HEK293 (cell line): ENCODE measurements around the gene BBIP1.
A peak's percentile ranks its signal among the peaks of the same experiment; 100 is the strongest.

Source experiments
- HOXD13 ChIP-seq: sonication (generic); formaldehyde crosslinking; IDR thresholded peaks from 2 replicates; pipeline ENCODE4 v1.8.0; 2022; ENCODE audit warnings: missing genetic modification reagents, borderline replicate concordance
- REPIN1 ChIP-seq: fragments of 450-650 bp; formaldehyde crosslinking; IDR thresholded peaks from 2 replicates; pipeline ENCODE4 v1.5.1; 2017; ENCODE audit warnings: missing biosample characterization, missing genetic modification characterization, low read depth
- SP2 ChIP-seq: fragments of 450-650 bp; formaldehyde crosslinking; IDR thresholded peaks from 2 replicates; pipeline ENCODE4 v1.5.1; 2016; ENCODE audit warnings: missing biosample characterization, missing genetic modification characterization
- ZNF133 ChIP-seq: fragments of 450-650 bp; formaldehyde crosslinking; IDR thresholded peaks from 2 replicates; pipeline ENCODE4 v1.5.1; 2016; ENCODE audit warnings: missing biosample characterization, missing genetic modification characterization
- ZNF16 ChIP-seq: fragments of 450-650 bp; formaldehyde crosslinking; IDR thresholded peaks from 2 replicates; pipeline ENCODE4 v1.5.1; 2016; ENCODE audit warnings: low read depth, missing biosample characterization, missing genetic modification characterization
- ZNF202 ChIP-seq: fragments of 450-650 bp; formaldehyde crosslinking; IDR thresholded peaks from 2 replicates; pipeline ENCODE4 v1.5.1; 2016; ENCODE audit warnings: missing biosample characterization, missing genetic modification characterization, borderline replicate concordance
- ZNF211 ChIP-seq: fragments of 450-650 bp; formaldehyde crosslinking; IDR thresholded peaks from 2 replicates; pipeline ENCODE4 v1.5.1; 2016; ENCODE audit warnings: low read depth, missing biosample characterization, missing genetic modification characterization
- ZNF354C ChIP-seq: fragments of 450-650 bp; formaldehyde crosslinking; IDR thresholded peaks from 2 replicates; pipeline ENCODE4 v1.5.1; 2016; ENCODE audit warnings: missing biosample characterization, missing genetic modification characterization, low read depth, borderline replicate concordance
- ZNF423 ChIP-seq: fragments of 450-650 bp; formaldehyde crosslinking; IDR thresholded peaks from 2 replicates; pipeline ENCODE4 v1.5.1; 2016; ENCODE audit warnings: missing biosample characterization, missing genetic modification characterization
- ZNF473 ChIP-seq: fragments of 450-650 bp; formaldehyde crosslinking; IDR thresholded peaks from 2 replicates; pipeline ENCODE4 v1.5.1; 2017; ENCODE audit warnings: missing biosample characterization, missing genetic modification characterization
- ZNF521 ChIP-seq: fragments of 450-650 bp; formaldehyde crosslinking; IDR thresholded peaks from 2 replicates; pipeline ENCODE4 v1.5.1; 2017; ENCODE audit warnings: missing biosample characterization, mild to moderate bottlenecking, missing genetic modification characterization
- ZNF548 ChIP-seq: fragments of 450-650 bp; formaldehyde crosslinking; IDR thresholded peaks from 2 replicates; pipeline ENCODE4 v1.5.1; 2016; ENCODE audit warnings: missing biosample characterization, missing genetic modification characterization
- ZNF549 ChIP-seq: fragments of 450-650 bp; IDR thresholded peaks from 2 replicates; pipeline ENCODE4 v1.5.1; 2018; ENCODE audit warnings: missing biosample characterization, missing genetic modification characterization, mild to moderate bottlenecking, inconsistent platforms, moderate library complexity
- ZNF561 ChIP-seq: fragments of 450-650 bp; IDR thresholded peaks from 2 replicates; pipeline ENCODE4 v1.5.1; 2018; ENCODE audit warnings: missing biosample characterization, missing genetic modification characterization, borderline replicate concordance
- ZNF600 ChIP-seq: fragments of 450-650 bp; formaldehyde crosslinking; IDR thresholded peaks from 2 replicates; pipeline ENCODE4 v1.5.1; 2016; ENCODE audit warnings: missing biosample characterization, missing genetic modification characterization
- ZNF707 ChIP-seq: fragments of 450-650 bp; formaldehyde crosslinking; IDR thresholded peaks from 2 replicates; pipeline ENCODE4 v1.5.1; 2016; ENCODE audit warnings: missing biosample characterization, missing genetic modification characterization
- ZSCAN16 ChIP-seq: fragments of 450-650 bp; formaldehyde crosslinking; IDR thresholded peaks from 2 replicates; pipeline ENCODE4 v1.5.1; 2016; ENCODE audit warnings: missing biosample characterization, missing genetic modification characterization
- ZXDB ChIP-seq: fragments of 450-650 bp; formaldehyde crosslinking; IDR thresholded peaks from 2 replicates; pipeline ENCODE4 v1.5.1; 2016; ENCODE audit warnings: missing biosample characterization, missing genetic modification characterization
- TF ChIP-seq, protein P1 (sequence below): fragments of 450-650 bp; formaldehyde crosslinking; IDR thresholded peaks from 2 replicates; pipeline ENCODE4 v1.5.1; 2016; ENCODE audit warnings: missing biosample characterization, missing genetic modification characterization
- TF ChIP-seq, protein P2 (sequence below): fragments of 450-650 bp; formaldehyde crosslinking; IDR thresholded peaks from 2 replicates; pipeline ENCODE4; 2016; ENCODE audit warnings: missing biosample characterization, missing genetic modification characterization
- TF ChIP-seq, protein P3 (sequence below): fragments of 450-650 bp; formaldehyde crosslinking; IDR thresholded peaks from 2 replicates; pipeline ENCODE4 v1.5.1; 2016; ENCODE audit warnings: missing biosample characterization, missing genetic modification characterization
- TF ChIP-seq, protein P4 (sequence below): fragments of 450-650 bp; formaldehyde crosslinking; IDR thresholded peaks from 2 replicates; pipeline ENCODE4 v1.5.1; 2016; ENCODE audit warnings: missing biosample characterization, missing genetic modification characterization
- TF ChIP-seq, protein P5 (sequence below): fragments of 450-650 bp; formaldehyde crosslinking; IDR thresholded peaks from 2 replicates; pipeline ENCODE4 v1.5.1; 2016; ENCODE audit warnings: missing biosample characterization, missing genetic modification characterization
- TF ChIP-seq, protein P6 (sequence below): IDR thresholded peaks from 2 replicates; pipeline ENCODE4 v1.6.1; 2011; ENCODE audit warnings: mild to moderate bottlenecking, low read depth, low read length, borderline replicate concordance
- TF ChIP-seq, protein P7 (sequence below): fragments of 450-650 bp; formaldehyde crosslinking; IDR thresholded peaks from 2 replicates; pipeline ENCODE4 v1.5.1; 2016; ENCODE audit warnings: missing biosample characterization, missing genetic modification characterization

Gene BBIP1

DNA sequence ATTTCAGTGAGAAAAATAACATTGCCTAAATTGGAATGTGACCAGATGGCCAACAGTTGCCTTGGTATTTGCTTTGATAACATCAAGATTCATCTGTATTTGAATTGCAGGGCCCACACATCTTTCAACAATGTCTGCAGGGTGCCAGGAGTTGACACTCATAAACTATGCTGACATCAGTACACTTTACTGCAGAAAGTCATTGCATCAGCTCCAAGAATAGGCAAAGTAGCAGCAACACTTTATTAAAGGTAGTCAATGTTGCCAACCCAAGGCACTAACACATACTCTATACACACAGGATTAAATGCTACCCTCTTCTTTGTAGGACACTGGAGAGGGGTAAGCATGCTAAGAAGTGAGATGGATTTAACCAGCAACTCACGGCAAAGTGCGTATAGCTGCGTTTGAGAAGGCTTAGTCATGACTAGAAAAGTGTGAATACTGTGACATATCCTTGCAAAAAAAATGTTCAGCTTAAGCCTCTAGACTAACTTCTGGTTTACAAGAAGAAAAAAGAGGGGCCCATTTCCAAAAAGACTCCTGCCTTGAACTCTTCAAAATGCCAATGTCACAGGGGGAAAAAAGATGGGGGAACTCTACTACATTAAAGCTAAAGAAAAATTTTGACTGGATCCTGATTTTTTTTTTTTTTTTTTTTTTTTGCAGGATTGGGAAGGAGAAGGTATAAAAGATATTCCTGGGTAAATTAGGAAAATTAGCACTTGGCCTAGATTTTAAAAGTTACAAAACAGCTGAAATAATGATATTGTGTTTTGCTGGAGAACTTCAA lies 2.2 kb downstream of the BBIP1 start (continued):
- TF ChIP-seq, protein P1, sequence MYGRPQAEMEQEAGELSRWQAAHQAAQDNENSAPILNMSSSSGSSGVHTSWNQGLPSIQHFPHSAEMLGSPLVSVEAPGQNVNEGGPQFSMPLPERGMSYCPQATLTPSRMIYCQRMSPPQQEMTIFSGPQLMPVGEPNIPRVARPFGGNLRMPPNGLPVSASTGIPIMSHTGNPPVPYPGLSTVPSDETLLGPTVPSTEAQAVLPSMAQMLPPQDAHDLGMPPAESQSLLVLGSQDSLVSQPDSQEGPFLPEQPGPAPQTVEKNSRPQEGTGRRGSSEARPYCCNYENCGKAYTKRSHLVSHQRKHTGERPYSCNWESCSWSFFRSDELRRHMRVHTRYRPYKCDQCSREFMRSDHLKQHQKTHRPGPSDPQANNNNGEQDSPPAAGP = peak; percentile 67
- TF ChIP-seq ZNF202 (tag by site-specific recombination) (no peak), ZNF549 (tag by site-specific recombination) (no peak), SP2 (tag by site-specific recombination) (no peak), ZSCAN16 (tag by site-specific recombination) (0 out of 2 replicates have a peak, but pooled peaks have one; percentile 49), ZNF211 (tag by site-specific recombination) (no peak), ZNF600 (tag by site-specific recombination) (peak; percentile 96), ZNF354C (no peak), ZNF707 (tag by site-specific recombination) (no peak), ZNF548 (tag by site-specific recombination) (no peak), ZNF16 (no peak), HOXD13 (CRISPR knock-in tag) (peak; percentile 61; the same call in 1 of the 2 replicates), REPIN1 (tag by site-specific recombination) (no peak), ZXDB (tag by site-specific recombination) (peak; percentile 95), ZNF423 (tag by site-specific recombination) (no peak), ZNF561 (peak; percentile 92; the same call in 1 of the 2 replicates), ZNF133 (tag by site-specific recombination) (no peak), ZNF521 (no peak), ZNF473 (no peak)
- TF ChIP-seq, protein P2, sequence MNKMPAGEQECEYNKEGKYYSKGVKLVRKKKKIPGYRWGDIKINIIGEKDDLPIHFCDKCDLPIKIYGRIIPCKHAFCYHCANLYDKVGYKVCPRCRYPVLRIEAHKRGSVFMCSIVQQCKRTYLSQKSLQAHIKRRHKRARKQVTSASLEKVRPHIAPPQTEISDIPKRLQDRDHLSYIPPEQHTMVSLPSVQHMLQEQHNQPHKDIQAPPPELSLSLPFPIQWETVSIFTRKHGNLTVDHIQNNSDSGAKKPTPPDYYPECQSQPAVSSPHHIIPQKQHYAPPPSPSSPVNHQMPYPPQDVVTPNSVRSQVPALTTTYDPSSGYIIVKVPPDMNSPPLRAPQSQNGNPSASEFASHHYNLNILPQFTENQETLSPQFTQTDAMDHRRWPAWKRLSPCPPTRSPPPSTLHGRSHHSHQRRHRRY (tag by site-specific recombination) = 0 out of 2 replicates have a peak, but pooled peaks have one; percentile 71
- TF ChIP-seq, protein P3, sequence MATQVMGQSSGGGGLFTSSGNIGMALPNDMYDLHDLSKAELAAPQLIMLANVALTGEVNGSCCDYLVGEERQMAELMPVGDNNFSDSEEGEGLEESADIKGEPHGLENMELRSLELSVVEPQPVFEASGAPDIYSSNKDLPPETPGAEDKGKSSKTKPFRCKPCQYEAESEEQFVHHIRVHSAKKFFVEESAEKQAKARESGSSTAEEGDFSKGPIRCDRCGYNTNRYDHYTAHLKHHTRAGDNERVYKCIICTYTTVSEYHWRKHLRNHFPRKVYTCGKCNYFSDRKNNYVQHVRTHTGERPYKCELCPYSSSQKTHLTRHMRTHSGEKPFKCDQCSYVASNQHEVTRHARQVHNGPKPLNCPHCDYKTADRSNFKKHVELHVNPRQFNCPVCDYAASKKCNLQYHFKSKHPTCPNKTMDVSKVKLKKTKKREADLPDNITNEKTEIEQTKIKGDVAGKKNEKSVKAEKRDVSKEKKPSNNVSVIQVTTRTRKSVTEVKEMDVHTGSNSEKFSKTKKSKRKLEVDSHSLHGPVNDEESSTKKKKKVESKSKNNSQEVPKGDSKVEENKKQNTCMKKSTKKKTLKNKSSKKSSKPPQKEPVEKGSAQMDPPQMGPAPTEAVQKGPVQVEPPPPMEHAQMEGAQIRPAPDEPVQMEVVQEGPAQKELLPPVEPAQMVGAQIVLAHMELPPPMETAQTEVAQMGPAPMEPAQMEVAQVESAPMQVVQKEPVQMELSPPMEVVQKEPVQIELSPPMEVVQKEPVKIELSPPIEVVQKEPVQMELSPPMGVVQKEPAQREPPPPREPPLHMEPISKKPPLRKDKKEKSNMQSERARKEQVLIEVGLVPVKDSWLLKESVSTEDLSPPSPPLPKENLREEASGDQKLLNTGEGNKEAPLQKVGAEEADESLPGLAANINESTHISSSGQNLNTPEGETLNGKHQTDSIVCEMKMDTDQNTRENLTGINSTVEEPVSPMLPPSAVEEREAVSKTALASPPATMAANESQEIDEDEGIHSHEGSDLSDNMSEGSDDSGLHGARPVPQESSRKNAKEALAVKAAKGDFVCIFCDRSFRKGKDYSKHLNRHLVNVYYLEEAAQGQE (tag by site-specific recombination) = no peak
- TF ChIP-seq, protein P4, sequence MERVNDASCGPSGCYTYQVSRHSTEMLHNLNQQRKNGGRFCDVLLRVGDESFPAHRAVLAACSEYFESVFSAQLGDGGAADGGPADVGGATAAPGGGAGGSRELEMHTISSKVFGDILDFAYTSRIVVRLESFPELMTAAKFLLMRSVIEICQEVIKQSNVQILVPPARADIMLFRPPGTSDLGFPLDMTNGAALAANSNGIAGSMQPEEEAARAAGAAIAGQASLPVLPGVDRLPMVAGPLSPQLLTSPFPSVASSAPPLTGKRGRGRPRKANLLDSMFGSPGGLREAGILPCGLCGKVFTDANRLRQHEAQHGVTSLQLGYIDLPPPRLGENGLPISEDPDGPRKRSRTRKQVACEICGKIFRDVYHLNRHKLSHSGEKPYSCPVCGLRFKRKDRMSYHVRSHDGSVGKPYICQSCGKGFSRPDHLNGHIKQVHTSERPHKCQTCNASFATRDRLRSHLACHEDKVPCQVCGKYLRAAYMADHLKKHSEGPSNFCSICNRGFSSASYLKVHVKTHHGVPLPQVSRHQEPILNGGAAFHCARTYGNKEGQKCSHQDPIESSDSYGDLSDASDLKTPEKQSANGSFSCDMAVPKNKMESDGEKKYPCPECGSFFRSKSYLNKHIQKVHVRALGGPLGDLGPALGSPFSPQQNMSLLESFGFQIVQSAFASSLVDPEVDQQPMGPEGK (tag by site-specific recombination) = peak; percentile 80
- TF ChIP-seq, protein P5, sequence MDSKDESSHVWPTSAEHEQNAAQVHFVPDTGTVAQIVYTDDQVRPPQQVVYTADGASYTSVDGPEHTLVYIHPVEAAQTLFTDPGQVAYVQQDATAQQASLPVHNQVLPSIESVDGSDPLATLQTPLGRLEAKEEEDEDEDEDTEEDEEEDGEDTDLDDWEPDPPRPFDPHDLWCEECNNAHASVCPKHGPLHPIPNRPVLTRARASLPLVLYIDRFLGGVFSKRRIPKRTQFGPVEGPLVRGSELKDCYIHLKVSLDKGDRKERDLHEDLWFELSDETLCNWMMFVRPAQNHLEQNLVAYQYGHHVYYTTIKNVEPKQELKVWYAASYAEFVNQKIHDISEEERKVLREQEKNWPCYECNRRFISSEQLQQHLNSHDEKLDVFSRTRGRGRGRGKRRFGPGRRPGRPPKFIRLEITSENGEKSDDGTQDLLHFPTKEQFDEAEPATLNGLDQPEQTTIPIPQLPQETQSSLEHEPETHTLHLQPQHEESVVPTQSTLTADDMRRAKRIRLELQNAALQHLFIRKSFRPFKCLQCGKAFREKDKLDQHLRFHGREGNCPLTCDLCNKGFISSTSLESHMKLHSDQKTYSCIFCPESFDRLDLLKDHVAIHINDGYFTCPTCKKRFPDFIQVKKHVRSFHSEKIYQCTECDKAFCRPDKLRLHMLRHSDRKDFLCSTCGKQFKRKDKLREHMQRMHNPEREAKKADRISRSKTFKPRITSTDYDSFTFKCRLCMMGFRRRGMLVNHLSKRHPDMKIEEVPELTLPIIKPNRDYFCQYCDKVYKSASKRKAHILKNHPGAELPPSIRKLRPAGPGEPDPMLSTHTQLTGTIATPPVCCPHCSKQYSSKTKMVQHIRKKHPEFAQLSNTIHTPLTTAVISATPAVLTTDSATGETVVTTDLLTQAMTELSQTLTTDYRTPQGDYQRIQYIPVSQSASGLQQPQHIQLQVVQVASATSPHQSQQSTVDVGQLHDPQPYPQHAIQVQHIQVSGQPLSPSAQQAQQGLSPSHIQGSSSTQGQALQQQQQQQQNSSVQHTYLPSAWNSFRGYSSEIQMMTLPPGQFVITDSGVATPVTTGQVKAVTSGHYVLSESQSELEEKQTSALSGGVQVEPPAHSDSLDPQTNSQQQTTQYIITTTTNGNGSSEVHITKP = peak; percentile 89
- TF ChIP-seq, protein P6, sequence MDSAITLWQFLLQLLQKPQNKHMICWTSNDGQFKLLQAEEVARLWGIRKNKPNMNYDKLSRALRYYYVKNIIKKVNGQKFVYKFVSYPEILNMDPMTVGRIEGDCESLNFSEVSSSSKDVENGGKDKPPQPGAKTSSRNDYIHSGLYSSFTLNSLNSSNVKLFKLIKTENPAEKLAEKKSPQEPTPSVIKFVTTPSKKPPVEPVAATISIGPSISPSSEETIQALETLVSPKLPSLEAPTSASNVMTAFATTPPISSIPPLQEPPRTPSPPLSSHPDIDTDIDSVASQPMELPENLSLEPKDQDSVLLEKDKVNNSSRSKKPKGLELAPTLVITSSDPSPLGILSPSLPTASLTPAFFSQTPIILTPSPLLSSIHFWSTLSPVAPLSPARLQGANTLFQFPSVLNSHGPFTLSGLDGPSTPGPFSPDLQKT = no peak
- TF ChIP-seq, protein P7, sequence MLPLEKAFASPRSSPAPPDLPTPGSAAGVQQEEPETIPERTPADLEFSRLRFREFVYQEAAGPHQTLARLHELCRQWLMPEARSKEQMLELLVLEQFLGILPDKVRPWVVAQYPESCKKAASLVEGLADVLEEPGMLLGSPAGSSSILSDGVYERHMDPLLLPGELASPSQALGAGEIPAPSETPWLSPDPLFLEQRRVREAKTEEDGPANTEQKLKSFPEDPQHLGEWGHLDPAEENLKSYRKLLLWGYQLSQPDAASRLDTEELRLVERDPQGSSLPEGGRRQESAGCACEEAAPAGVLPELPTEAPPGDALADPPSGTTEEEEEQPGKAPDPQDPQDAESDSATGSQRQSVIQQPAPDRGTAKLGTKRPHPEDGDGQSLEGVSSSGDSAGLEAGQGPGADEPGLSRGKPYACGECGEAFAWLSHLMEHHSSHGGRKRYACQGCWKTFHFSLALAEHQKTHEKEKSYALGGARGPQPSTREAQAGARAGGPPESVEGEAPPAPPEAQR (tag by site-specific recombination) = no peak
